RWPE2 (cell line): ENCODE results near the gene MFF.

Experiments
- ATAC-seq: fragments of 200-7000 bp; cut with Tn5 transposase; 3 replicates; pipeline ENCODE4 v1.9.1; 2021; ENCODE audit warnings: low read depth
- DNase-seq: peaks from one replicate; pipeline ENCODE4 v3.0.0-alpha.2; 2020; ENCODE audit warnings: low spot score
- H3K27ac ChIP-seq: fragments of 450-650 bp; 2 replicates; pipeline ENCODE4 v1.5.1; 2017; ENCODE audit warnings: mild to moderate bottlenecking; ENCODE audit not compliant: poor library complexity, severe bottlenecking
- H3K27me3 ChIP-seq: fragments of 250-450 bp; sonication (Bioruptor Pico); 2 replicates; pipeline ENCODE4 v1.5.1; 2021; ENCODE audit warnings: mild to moderate bottlenecking, moderate library complexity; ENCODE audit not compliant: insufficient read depth, poor library complexity, severe bottlenecking
- H3K36me3 ChIP-seq: fragments of 250-450 bp; sonication (Bioruptor Pico); 2 replicates; pipeline ENCODE4 v1.5.1; 2020; ENCODE audit warnings: low read depth, mild to moderate bottlenecking, moderate library complexity
- H3K4me1 ChIP-seq: fragments of 250-450 bp; sonication (Bioruptor Pico); 2 replicates; pipeline ENCODE4 v1.5.1; 2021; ENCODE audit warnings: mild to moderate bottlenecking, moderate library complexity; ENCODE audit not compliant: insufficient read depth, poor library complexity, severe bottlenecking
- H3K4me3 ChIP-seq: fragments of 250-450 bp; sonication (Bioruptor Pico); 2 replicates; pipeline ENCODE4 v1.5.1; 2021; ENCODE audit warnings: mild to moderate bottlenecking, moderate library complexity; ENCODE audit not compliant: severe bottlenecking
- H3K9me3 ChIP-seq: fragments of 250-450 bp; sonication (Bioruptor Pico); 2 replicates; pipeline ENCODE4 v1.5.1; 2021; ENCODE audit warnings: mild to moderate bottlenecking, moderate library complexity; ENCODE audit not compliant: severe bottlenecking
- CTCF ChIP-seq: fragments of 450-650 bp; IDR thresholded peaks from one replicate; pipeline ENCODE4 v1.5.1; 2017; ENCODE audit warnings: mild to moderate bottlenecking, moderate library complexity; ENCODE audit not compliant: poor library complexity, severe bottlenecking

Gene MFF

GRCh38 chr2:227293531-227293930 is 31.5 kb upstream of the MFF start:
- no peak for TF ChIP-seq CTCF
- H3K36me3 ChIP-seq = no peaks in the 10 kb centered on the region
- no peak overlapping the region for H3K4me3 ChIP-seq
- H3K27me3 ChIP-seq = no peaks in the 10 kb centered on the region
- DNase-seq = no peak
- ATAC-seq = no peak
- no peaks in the 10 kb centered on the region for H3K9me3 ChIP-seq
- no peaks in the 10 kb centered on the region for H3K4me1 ChIP-seq
- no peak overlapping the region for H3K27ac ChIP-seq

- Histone ChIP-seq H3K27me3 (no peaks in the 10 kb centered on the region), H3K4me3 (no peak overlapping the region), H3K27ac (no peak overlapping the region), H3K9me3 (no peaks in the 10 kb centered on the region), H3K4me1 (no peaks in the 10 kb centered on the region), H3K36me3 (no peaks in the 10 kb centered on the region)
- no peak for TF ChIP-seq CTCF
- DNase-seq (no peak), ATAC-seq (no peak)
These were observed 29.2 kb upstream of the MFF start for GRCh38 chr2:227295806-227296205.

- no peaks in the 10 kb centered on the region for H3K36me3 ChIP-seq
- no peaks in the 10 kb centered on the region for H3K27me3 ChIP-seq
- H3K4me3 ChIP-seq = no peak overlapping the region
- no peak for TF ChIP-seq CTCF
- no peak overlapping the region for H3K27ac ChIP-seq
- ATAC-seq (no peak), DNase-seq (no peak)
- H3K4me1 ChIP-seq = no peaks in the 10 kb centered on the region
- H3K9me3 ChIP-seq = no peaks in the 10 kb centered on the region
These were observed 28.2 kb upstream of the MFF start for GRCh38 chr2:227296671-227297405.

GRCh38 chr2:227301523-227301922 is 23.5 kb upstream of the MFF start:
- Histone ChIP-seq H3K27ac (no peak overlapping the region), H3K36me3 (no peaks in the 10 kb centered on the region), H3K27me3 (no peaks in the 10 kb centered on the region), H3K4me1 (no peaks in the 10 kb centered on the region), H3K9me3 (no peaks in the 10 kb centered on the region), H3K4me3 (no peak overlapping the region)
- ATAC-seq (no peak), DNase-seq (no peak)
- no peak for TF ChIP-seq CTCF

- ATAC-seq (no peak), DNase-seq (no peak)
- TF ChIP-seq CTCF = no peak
- Histone ChIP-seq H3K4me3 (no peak overlapping the region), H3K36me3 (no peaks in the 10 kb centered on the region), H3K27ac (no peak overlapping the region), H3K27me3 (no peaks in the 10 kb centered on the region), H3K9me3 (no peaks in the 10 kb centered on the region), H3K4me1 (no peaks in the 10 kb centered on the region)
These were observed 16.3 kb upstream of the MFF start for GRCh38 chr2:227308784-227309183.
